GM21717 (cell line): ENCODE data around the gene HOXD11.
A peak's percentile ranks its signal among the peaks of the same experiment; 100 is the strongest.

ENCODE experiments used
- ATAC-seq: cut with Tn5 transposase; IDR thresholded peaks from one replicate; pipeline ENCODE4 v1.9.1; 2021; ENCODE audit warnings: mild to moderate bottlenecking, moderate library complexity; ENCODE audit not compliant: unreplicated experiment

Gene HOXD11

DNA sequence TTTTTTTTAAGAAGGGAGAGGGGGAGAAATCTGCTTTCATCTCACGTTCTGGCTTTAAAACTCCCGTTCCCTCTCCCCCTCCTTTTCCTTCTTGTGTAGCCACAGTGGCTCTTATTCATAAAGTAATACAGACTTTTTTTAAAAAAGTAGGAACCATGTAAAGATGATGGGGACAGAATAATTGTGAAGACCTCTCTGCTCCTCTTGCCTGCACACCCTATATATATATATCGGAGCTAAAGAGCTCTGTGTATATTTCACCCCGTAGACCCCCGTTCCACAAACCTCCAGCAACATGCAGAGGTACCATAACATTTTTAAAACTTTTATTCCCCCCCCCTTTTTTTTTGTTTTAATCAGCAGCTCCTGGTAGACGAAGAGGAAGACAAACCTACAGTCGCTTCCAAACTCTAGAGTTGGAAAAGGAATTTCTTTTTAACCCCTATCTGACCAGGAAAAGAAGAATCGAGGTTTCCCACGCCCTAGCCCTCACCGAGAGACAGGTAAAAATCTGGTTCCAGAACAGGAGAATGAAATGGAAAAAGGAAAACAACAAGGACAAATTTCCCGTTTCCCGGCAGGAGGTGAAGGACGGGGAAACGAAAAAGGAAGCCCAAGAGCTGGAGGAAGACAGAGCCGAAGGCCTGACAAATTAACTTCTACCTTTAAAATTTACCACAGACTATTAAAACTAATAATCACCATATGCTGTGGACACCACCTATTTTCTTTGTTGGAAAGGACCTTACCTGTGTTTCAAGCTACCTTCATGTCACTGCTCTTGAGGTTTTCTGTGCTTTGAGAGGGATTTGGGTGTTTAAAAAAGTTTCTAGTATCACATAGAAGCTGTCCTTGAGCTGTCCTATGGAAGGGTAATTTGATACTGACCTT is 24.1 kb downstream of the HOXD11 start:
- ATAC-seq, result no peak

- no peak for ATAC-seq
Measured at GRCh38 chr2:176131848-176132158, 24.7 kb downstream of the HOXD11 start.

- ATAC-seq, result no peak
Measured at GRCh38 chr2:176132205-176133171, 25.4 kb downstream of the HOXD11 start.

DNA sequence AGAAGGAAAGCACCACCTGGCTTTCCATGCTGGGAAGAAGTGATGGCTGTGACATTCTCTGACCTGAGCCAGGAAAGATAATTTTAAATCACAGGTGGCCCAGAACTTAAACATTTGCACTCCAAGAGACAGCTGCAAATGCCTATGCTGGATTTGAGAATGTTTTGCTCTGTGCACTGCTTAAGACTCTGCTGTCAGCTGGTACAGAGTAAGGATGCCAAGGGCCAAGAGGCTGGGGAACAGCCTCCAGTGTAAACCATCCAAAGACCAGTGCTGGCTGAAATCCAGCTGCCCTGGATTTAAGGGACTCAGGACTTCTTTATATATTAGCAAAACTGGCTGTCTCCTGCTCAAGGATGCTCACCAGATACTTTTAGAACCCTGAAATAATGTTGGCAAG is 26.3 kb downstream of the HOXD11 start:
- no peak for ATAC-seq

DNA sequence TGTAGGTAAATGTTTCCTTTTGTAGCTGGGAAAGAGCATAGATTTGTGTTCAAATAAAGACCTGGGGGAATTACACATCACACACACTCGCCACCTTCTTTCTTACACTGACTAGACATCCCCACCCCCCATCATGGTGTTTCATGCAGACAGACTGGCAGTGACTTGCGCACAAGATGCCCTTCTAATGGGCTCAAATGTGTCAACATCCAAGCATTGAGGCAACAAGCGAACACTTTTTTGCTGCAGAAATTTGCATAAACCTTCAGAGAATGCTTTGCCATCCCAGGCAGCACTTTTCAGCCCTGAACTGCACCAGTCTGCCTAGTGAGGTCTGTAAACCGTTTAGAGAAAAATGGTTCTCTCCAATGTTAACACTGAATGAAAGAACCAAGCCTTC is 27.0 kb downstream of the HOXD11 start:
- no peak for ATAC-seq

DNA sequence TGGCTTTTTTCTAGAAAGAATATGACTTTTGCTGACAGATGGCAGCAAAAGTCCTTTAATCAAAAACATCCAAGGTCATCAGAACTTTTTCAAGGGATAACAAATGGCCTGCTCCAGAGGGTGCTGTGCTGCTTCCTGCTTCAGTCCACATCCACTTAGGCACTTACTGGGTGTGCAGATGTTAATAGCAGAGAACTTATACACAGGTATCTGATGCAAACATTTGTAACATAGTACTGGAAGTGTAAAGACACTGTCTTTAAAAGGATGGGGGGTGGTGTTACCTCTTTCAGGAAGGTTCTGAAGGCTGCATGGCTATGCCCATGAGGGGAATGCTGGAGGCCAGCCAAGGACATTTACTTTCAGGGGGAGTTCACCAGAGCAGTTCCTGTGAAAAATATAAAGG is 28.0 kb downstream of the HOXD11 start:
- no peak for ATAC-seq

- no peak for ATAC-seq
Measured at GRCh38 chr2:176136374-176137251, 29.5 kb downstream of the HOXD11 start.

DNA sequence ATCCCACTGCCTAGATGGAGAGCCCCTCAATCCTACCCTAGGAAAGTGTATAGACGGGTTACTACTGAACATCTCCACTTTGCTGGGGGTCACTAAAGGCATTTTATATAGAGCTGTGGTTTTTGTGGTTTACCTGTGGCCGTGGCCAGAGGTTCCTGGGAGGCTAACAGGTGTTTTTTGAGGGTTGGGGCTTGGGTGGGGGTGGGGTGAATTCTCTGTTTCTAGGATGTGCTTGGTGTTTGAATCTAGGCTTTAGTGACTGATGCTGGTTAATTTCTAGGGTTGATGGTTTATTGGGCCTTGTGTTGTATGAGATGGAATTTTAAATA is 30.1 kb downstream of the HOXD11 start:
- ATAC-seq, result no peak

- ATAC-seq, result no peak
Measured at GRCh38 chr2:176137906-176138305, 30.8 kb downstream of the HOXD11 start.

- ATAC-seq, result no peak
Measured at GRCh38 chr2:176138526-176138922, 31.4 kb downstream of the HOXD11 start.

DNA sequence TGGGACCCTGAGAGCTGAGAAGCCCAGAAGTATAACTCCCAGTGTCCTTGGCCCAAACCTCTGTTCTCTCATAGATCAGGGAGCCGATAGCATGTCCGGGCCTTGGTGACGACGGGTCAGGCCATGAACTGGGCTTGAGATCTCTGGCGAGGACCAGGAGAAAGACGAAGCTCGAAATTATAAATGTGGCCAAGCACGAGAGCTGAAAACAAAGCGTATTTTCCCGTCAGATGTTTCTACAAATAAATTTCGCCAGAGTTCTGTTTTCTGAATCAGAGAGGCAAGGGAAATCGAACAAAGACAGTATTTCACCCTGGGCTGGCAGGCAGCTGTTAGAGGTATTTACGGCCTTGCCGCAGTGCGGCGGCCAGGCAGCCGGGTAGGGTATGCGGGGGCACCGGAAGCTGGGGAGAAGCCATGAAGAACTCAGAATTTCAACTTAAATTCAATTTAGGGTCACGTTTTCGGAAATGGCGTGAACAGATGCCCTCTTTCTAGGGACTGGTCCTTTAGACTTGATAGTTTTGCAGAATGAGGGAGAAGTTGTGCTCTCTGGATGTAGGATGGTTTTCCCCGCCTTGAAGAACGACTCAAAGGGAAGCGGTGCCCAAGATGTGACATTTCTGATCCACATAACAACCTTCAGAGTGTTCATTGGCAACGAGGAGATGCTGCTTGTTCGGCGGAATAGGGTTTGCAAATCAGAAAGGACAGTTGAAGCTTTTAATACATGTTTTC is 32.0 kb downstream of the HOXD11 start:
- no peak for ATAC-seq

DNA sequence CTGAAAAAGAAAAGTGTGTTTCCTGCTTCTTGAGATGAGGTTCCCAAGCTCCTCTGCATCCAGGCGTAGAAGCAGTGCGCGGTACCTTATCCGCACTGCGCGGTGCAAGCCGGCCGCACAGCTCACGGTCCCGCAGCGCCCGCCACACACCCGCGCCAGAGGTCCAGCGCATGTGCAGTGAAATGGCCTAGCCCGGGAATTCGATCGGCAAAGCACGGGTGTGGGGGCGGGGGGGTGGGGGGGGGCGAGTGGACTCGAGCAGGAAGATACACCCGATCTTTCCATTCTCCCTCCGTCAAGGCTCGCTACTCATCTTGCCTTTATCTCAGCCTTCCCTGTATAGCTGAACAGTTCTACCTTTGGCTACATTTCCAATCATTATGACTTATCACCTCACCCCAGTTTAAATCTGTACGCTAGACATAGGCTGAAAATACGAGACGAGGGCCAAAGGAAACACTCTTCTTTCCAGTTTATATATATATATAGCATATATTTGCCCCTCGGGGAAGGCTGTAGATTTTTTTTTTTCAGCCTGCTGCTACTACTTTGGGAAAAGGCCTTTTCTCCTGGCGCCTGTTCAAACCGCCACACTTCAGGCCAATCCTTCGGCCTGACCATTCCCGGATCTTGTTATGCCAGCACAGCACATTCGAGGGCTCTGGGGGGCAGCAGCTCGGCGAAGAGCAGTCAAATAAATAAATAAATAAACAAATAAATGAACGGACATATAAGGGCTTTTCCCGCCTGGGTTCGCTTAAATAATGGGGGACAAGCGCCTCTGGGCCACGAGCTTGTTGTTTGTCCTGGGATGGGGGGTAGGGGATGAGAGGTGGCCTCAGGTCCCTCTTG is 32.8 kb downstream of the HOXD11 start:
- ATAC-seq, result no peak

GRCh38 chr2:176140513-176141317 is 33.6 kb downstream of the HOXD11 start:
- ATAC-seq, result peak; percentile 96

DNA sequence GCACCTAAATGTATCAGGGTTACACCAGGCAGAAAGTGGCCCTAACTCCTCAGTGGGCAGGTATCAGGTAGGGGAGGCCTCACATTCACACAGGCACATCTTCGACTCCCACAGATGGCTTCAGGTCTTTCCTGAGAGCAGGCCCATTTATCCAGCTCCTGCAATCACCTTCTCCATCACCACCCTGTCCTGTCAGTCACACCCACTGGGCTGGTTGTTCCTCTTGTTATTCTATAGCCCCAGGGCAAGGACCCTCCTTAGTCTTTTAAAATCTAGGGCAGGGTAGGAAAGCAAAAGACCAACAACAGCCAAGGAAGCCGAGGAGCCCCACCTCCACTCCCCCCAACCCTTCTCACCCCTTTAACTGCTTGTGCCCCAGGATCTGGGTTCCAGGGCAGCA is 35.2 kb downstream of the HOXD11 start:
- ATAC-seq, result no peak

DNA sequence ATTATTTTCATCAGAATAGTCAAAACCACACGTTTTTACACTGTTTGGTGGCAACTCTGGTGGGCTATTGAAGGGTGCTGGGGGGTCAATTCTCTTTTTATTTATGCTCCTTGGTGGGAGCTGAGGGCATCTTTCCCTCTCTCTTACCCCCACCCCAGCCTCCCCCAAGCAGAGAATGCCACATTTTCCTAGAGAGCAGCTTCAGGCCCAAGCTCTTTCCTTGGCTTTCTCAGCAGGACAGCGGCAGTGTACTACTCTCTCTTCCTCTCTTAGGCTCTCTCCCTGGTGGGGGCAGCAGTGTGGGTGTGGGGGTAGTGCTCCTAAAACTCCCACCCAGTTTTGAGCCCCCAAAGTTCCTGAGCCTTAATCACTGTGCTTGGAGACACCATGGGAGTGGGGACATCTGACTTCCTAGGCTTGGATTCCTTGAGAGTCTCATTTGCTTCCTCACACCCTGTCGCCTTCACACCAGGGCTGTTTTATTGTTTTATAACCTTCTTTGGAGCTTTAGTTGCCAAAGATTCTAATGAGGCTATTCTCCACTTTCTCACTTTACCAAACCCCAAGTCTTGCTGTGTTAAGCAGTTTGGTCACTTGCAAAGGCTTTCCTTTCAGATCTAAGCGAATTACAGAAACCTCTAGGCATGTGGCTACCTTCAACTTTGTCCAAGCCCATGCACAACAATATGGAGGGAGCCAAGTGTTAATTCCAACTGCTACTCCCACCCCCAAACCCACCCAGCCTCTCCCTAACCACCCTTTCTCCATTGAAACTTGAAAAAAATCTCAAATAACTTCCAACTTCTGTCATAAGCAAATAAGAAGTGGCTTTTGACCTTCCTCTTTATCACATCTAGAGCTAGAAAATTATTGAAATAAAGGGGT is 38.2 kb downstream of the HOXD11 start:
- ATAC-seq, result no peak

DNA sequence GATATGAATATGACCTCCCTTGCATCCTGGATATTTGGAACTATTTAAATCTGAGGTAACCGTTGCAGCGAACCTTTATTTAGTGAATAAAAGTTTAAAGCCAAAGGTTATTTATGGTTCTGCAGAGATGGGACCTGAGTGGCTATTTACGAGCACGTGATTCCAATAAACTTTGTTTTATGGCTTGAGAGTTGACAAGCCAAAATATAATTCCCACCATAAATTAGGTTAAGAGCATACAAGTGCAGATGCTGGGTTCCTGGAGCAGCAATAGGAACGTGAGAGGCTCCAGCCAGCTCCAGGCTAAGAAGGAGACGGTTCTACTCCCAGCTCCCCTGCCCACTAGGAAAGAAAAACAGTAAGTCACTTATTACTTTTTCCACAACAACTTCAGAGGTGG is 39.0 kb downstream of the HOXD11 start:
- no peak for ATAC-seq

DNA sequence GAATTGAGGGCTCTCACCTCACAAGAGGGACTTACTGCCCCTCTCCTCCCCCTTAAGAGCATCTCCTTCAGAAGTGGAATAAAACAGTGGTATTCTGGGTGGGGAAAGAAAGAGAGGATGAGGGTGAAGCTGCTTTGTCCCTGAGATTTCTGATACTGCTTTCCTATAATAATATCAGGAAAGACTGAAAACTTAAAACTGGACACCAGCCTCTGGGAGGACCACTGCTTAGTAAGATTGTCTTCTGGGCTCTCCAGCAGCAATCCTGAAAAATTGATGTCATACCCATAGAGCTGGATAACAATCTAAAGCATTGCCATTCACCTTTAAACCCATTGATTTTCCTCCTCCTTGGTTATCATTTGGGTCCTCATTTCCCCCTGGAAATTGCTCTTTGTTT is 39.6 kb downstream of the HOXD11 start:
- ATAC-seq, result no peak
